Calu3 (cell line): ENCODE results near the gene SIL1. TPM values are rescaled to one million over a fixed set of nuclear protein-coding genes. Genes with fewer than 3 reads are reported as not detected.
"Not testable (repeated sequence)": the region's sequence is repeated elsewhere in the genome, so short reads cannot be mapped to it uniquely, and the experiment has no call there.

Source experiments
- BruUV-seq: library from RNA; stranded (reverse); fragments of 400-500 nt; replicated peaks from 2 replicates; lab custom pipeline; 2021; lab: Mats Ljungman, UMichigan
- CTCF ChIA-PET: fragments of 300-600 bp; sonication (Branson Sonifier 250); formaldehyde crosslinking; loops from one replicate; lab custom pipeline; 2022; ENCODE audit warnings: antibody characterized with exemption; lab: Charles Lee
- DNase-seq: peaks from one replicate; pipeline ENCODE4 v3.0.0; 2022
- H3K27ac Mint-ChIP-seq: one replicate; pipeline ENCODE4 v1.8.0; 2022; ENCODE audit warnings: mixed read lengths; ENCODE audit not compliant: unreplicated experiment
- H3K27me3 Mint-ChIP-seq: one replicate; pipeline ENCODE4 v1.8.0; 2022; ENCODE audit warnings: mixed read lengths; ENCODE audit not compliant: unreplicated experiment
- H3K36me3 Mint-ChIP-seq: one replicate; pipeline ENCODE4 v1.8.0; 2022; ENCODE audit warnings: mild to moderate bottlenecking, moderate library complexity, mixed read lengths; ENCODE audit not compliant: insufficient read depth, unreplicated experiment
- H3K4me1 Mint-ChIP-seq: one replicate; pipeline ENCODE4 v1.8.0; 2022; ENCODE audit warnings: mild to moderate bottlenecking, low read depth, mixed read lengths; ENCODE audit not compliant: unreplicated experiment
- H3K4me3 Mint-ChIP-seq: one replicate; pipeline ENCODE4 v1.8.0; 2022; ENCODE audit warnings: mild to moderate bottlenecking, low read depth, moderate library complexity, mixed read lengths; ENCODE audit not compliant: unreplicated experiment
- H3K9me3 Mint-ChIP-seq: one replicate; pipeline ENCODE4 v1.8.0; 2022; ENCODE audit warnings: low read depth, mixed read lengths; ENCODE audit not compliant: unreplicated experiment
- CTCF ChIP-seq: fragments of 200-600 bp; IDR thresholded peaks from one replicate; pipeline ENCODE4 v1.8.0; 2022; ENCODE audit warnings: antibody characterized with exemption; ENCODE audit not compliant: unreplicated experiment
- intact Hi-C: fragments of 100-400 bp; cut with micrococcal nuclease; formaldehyde crosslinking; loops from one replicate; pipeline ENCODE4 v1.10.0; 2022; ENCODE audit not compliant: unreplicated experiment
- total RNA-seq: library from RNA; stranded (reverse); gene quantifications from 2 replicates; pipeline ENCODE4 v1.2.3, GENCODE V29; 2022

SIL1 gene
- total RNA-seq, 1 experiment from 2014 or later: 45.8 TPM

- DNase-seq: no peak
- H3K9me3 Mint-ChIP-seq: no peaks in the 10 kb centered on the region
- intact Hi-C loops: no loop called here
- CTCF ChIA-PET: no interaction called here
- BruUV-seq: no TSS peak
- H3K27ac Mint-ChIP-seq: no peak overlapping the region
- TF ChIP-seq CTCF: no peak
- H3K36me3 Mint-ChIP-seq: no peaks in the 10 kb centered on the region
- no peaks in the 10 kb centered on the region for H3K27me3 Mint-ChIP-seq
- no peak overlapping the region for H3K4me3 Mint-ChIP-seq
- no peaks in the 10 kb centered on the region for H3K4me1 Mint-ChIP-seq
Observed at GRCh38 chr5:139171779-139172404, 26.3 kb downstream of the SIL1 start.

- Mint-ChIP-seq H3K4me3 (no peak overlapping the region), H3K36me3 (no peaks in the 10 kb centered on the region), H3K27ac (no peak overlapping the region), H3K4me1 (no peaks in the 10 kb centered on the region), H3K27me3 (no peaks in the 10 kb centered on the region), H3K9me3 (no peaks in the 10 kb centered on the region)
- intact Hi-C loops: no loop called here
- DNase-seq: no peak
- no peak for TF ChIP-seq CTCF
- BruUV-seq: no TSS peak
- CTCF ChIA-PET: interaction anchor here (0.6 kb wide), 1 partner anchor 178 kb away, joined by 4 read pairs; no protein-coding TSS in a partner anchor
Observed at GRCh38 chr5:139167952-139168720, 30.0 kb downstream of the SIL1 start.

- no peaks in the 10 kb centered on the region for H3K27me3 Mint-ChIP-seq
- H3K36me3 Mint-ChIP-seq: no peaks in the 10 kb centered on the region
- peaks cover 1% of the 10 kb centered on the region for H3K4me1 Mint-ChIP-seq
- H3K27ac Mint-ChIP-seq: no peak overlapping the region
- H3K9me3 Mint-ChIP-seq: no peaks in the 10 kb centered on the region
- CTCF ChIA-PET: interaction anchor here (0.6 kb wide), 1 partner anchor 179 kb away, joined by 4 read pairs; no protein-coding TSS in a partner anchor
- BruUV-seq: no TSS peak
- TF ChIP-seq CTCF: no peak
- H3K4me3 Mint-ChIP-seq: no peak overlapping the region
- DNase-seq: no peak
- intact Hi-C loops: no loop called here
Observed at GRCh38 chr5:139167533-139167932, 30.6 kb downstream of the SIL1 start.

- no peaks in the 10 kb centered on the region for H3K9me3 Mint-ChIP-seq
- no peak overlapping the region for H3K27ac Mint-ChIP-seq
- no peaks in the 10 kb centered on the region for H3K36me3 Mint-ChIP-seq
- BruUV-seq: no TSS peak
- peaks cover 6% of the 10 kb centered on the region for H3K4me1 Mint-ChIP-seq
- H3K4me3 Mint-ChIP-seq: no peak overlapping the region
- H3K27me3 Mint-ChIP-seq: no peaks in the 10 kb centered on the region
- CTCF ChIA-PET: no interaction called here
- DNase-seq: no peak
- no peak for TF ChIP-seq CTCF
- intact Hi-C loops: no loop called here
Observed at GRCh38 chr5:139167063-139167462, 31.1 kb downstream of the SIL1 start.

- CTCF ChIA-PET: interaction anchor here (1.0 kb wide), 1 partner anchor 8 kb away, joined by 4 read pairs; no protein-coding TSS in a partner anchor
- BruUV-seq, H3K27me3 Mint-ChIP-seq, DNase-seq, intact Hi-C loops, H3K27ac Mint-ChIP-seq, H3K9me3 Mint-ChIP-seq, H3K36me3 Mint-ChIP-seq, H3K4me3 Mint-ChIP-seq, H3K4me1 Mint-ChIP-seq: not testable (repeated sequence)
Observed at GRCh38 chr5:139164897-139165296, 33.3 kb downstream of the SIL1 start.
